Measurements from ENCODE around the gene ITPRIPL1. TPM values are rescaled to one million over a fixed set of nuclear protein-coding genes. Genes with fewer than 3 reads are reported as not detected.
A peak's percentile ranks its signal among the peaks of the same experiment; 100 is the strongest.

ITPRIPL1 gene
- polyA plus RNA-seq, 1 donor from 2014 or later: 4.4 TPM

DNA sequence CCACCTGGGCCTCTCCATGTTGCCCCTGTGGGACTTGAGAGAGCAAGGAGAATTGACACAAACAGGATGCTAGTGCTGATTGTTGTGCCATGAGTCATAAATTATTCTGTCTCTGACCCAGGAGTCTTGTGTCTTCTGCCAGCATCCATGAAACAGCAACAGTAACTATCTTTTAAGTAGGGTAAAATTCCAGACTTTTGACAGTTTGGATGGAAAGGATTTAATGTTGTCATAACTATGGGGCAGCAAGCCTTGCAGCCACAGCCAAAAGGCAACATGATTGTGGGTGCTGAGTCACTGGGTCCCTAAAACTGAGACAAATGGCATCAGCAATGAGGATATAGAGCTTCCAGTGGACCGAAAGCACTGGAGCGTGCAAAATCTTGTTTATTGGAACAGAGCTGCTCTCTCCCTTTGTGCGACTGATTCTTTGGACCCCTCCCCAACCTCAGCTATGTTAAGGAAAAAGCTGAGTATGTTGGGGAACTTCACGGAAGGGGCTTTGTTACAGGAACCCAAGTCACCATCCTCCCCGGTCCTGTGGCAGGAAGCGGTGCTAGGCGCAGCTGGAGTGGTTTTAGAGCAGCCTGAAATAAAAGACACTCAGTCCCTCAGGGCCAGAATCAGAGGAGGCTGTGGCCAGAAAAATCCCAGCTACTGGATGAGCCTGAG lies 9.6 kb upstream of the ITPRIPL1 start:
- Mint-ChIP-seq H3K9me3 (no peaks in the 10 kb centered on the region), H3K4me1 (peaks cover 28 to 34% (median 28%) of the 10 kb centered on the region in 3 donors), H3K27ac (peak overlapping the region; percentile 39 to 90 (median 53)), H3K36me3 (no peaks in the 10 kb centered on the region), H3K27me3 (no peaks in the 10 kb centered on the region), H3K4me3 (peak overlapping the region in 3 of 4 donors; percentile 23 to 79 (median 71))

DNA sequence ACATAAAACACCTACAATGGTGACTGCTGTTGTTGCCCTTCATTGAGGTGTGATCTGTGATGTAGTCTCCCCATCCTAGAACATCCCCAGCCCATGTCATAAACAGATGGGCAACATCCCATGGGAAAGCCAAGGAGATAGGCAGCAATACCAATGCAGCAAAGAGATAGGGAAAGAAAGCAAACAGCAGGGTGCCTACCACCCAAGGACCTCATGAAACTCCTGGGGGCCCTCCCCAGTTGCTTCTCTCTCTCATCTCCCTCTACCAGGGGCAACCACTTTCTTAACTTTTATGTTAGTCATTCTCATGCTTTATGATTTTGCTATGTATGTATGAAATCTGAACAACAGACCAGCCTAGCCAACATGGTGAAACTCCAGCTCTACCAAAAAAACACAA lies 8.1 kb upstream of the ITPRIPL1 start:
- H3K27me3 Mint-ChIP-seq: no peaks in the 10 kb centered on the region
- peaks cover 33 to 39% (median 34%) of the 10 kb centered on the region in 3 donors for H3K4me1 Mint-ChIP-seq
- no peaks in the 10 kb centered on the region for H3K9me3 Mint-ChIP-seq
- peak overlapping the region in 1 of 4 donors; percentile 69 for H3K4me3 Mint-ChIP-seq
- H3K27ac Mint-ChIP-seq: no peak overlapping the region
- H3K36me3 Mint-ChIP-seq: no peaks in the 10 kb centered on the region

DNA sequence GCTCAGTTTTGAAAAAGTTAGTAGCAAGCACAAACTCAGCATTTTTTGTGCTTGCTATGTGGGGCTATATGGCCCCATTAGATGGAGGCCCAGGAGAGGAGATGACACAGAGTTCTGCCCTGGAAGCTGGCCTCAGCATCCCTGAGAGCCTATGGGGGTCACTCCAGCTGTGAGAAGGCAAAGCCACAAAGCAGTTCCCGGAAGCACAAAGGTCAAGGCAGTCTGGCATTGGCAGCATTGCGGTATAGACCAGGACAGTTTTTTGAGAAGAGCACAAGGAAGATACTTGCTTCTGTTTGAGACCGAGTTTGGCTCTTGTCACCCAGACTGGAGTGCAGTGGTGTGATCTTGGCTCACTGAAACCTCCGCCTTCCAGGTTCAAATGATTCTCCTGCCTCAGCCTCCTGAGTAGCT lies 7.5 kb upstream of the ITPRIPL1 start:
- H3K27ac Mint-ChIP-seq: peak overlapping the region in 1 of 3 donors; percentile 24
- no peaks in the 10 kb centered on the region for H3K9me3 Mint-ChIP-seq
- peak overlapping the region in 2 of 4 donors; percentile 62 to 69 for H3K4me3 Mint-ChIP-seq
- no peaks in the 10 kb centered on the region for H3K36me3 Mint-ChIP-seq
- H3K4me1 Mint-ChIP-seq: peaks cover 36 to 41% (median 36%) of the 10 kb centered on the region in 3 donors
- H3K27me3 Mint-ChIP-seq: no peaks in the 10 kb centered on the region

DNA sequence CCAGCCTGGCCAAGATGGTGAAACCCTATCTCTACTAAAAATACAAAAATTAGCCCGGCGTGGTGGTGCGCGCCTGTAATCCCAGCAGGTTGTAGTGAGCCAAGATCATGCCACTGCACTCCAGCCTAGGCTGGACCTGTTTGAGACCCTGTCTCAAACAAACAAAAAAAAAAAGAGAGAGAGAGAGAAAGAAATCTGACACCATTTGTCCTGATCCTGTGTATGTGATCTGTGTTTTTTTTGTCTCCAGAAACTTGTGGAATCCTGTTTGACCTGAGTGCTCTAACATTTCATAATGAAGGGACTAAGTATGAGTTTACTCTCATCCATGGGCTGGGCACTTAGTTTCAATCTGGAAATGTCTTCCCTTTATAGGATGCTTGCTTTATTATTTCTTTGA lies 6.4 kb upstream of the ITPRIPL1 start:
- Mint-ChIP-seq H3K27ac (no peak overlapping the region), H3K27me3 (no peaks in the 10 kb centered on the region), H3K36me3 (no peaks in the 10 kb centered on the region), H3K9me3 (no peaks in the 10 kb centered on the region), H3K4me3 (peak overlapping the region in 1 of 4 donors; percentile 26), H3K4me1 (peaks cover 36 to 47% (median 41%) of the 10 kb centered on the region in 3 donors)

- H3K27me3 Mint-ChIP-seq: no peaks in the 10 kb centered on the region
- peaks cover 36 to 48% (median 44%) of the 10 kb centered on the region in 3 donors for H3K4me1 Mint-ChIP-seq
- no peaks in the 10 kb centered on the region for H3K9me3 Mint-ChIP-seq
- no peaks in the 10 kb centered on the region for H3K36me3 Mint-ChIP-seq
- no peak overlapping the region for H3K27ac Mint-ChIP-seq
- peak overlapping the region in 2 of 4 donors; percentile 24 to 26 for H3K4me3 Mint-ChIP-seq
Measured at GRCh38 chr2:96319396-96319795, 5.7 kb upstream of the ITPRIPL1 start.

DNA sequence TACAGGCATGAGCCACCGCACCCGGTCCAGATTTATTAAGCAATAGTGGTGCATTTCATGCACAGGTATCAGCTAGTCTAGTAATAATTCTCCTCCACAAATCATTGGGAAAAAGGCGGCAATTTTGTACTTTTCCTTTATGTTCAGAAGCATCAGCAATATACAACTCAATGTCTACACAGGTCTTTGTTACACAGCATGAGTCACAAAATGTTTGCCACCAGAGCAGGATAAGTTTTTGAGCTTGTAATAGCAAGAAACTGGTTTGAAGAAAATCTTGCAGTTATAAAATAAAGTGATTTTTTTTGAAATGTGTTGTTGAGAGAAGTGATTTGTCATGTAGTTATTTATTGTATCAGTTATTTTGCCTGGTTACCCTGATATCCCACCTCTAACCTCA lies 4.8 kb upstream of the ITPRIPL1 start:
- no peaks in the 10 kb centered on the region for H3K9me3 Mint-ChIP-seq
- peak overlapping the region; percentile 83 to 99 (median 94) for H3K4me3 Mint-ChIP-seq
- H3K27me3 Mint-ChIP-seq: no peaks in the 10 kb centered on the region
- H3K4me1 Mint-ChIP-seq: peaks cover 41 to 51% (median 45%) of the 10 kb centered on the region in 3 donors
- H3K36me3 Mint-ChIP-seq: no peaks in the 10 kb centered on the region
- peak overlapping the region in 1 of 3 donors; percentile 70 for H3K27ac Mint-ChIP-seq

GRCh38 chr2:96320728-96321622 lies 4.1 kb upstream of the ITPRIPL1 start:
- Mint-ChIP-seq H3K4me1 (peaks cover 41 to 50% (median 45%) of the 10 kb centered on the region in 3 donors), H3K27ac (peak overlapping the region; percentile 70 to 95 (median 91)), H3K36me3 (no peaks in the 10 kb centered on the region), H3K27me3 (no peaks in the 10 kb centered on the region), H3K9me3 (no peaks in the 10 kb centered on the region), H3K4me3 (peak overlapping the region; percentile 83 to 99 (median 94))

GRCh38 chr2:96323849-96324248 lies 1.3 kb upstream of the ITPRIPL1 start:
- Mint-ChIP-seq H3K4me3 (peak overlapping the region; percentile 39 to 96 (median 86)), H3K27ac (no peak overlapping the region), H3K36me3 (no peaks in the 10 kb centered on the region), H3K4me1 (peaks cover 31 to 42% (median 36%) of the 10 kb centered on the region in 3 donors), H3K27me3 (no peaks in the 10 kb centered on the region), H3K9me3 (no peaks in the 10 kb centered on the region)

GRCh38 chr2:96324721-96325040 lies 436 bp upstream of the ITPRIPL1 start:
- Mint-ChIP-seq H3K9me3 (no peaks in the 10 kb centered on the region), H3K27ac (peak overlapping the region; percentile 29 to 84 (median 54)), H3K27me3 (no peaks in the 10 kb centered on the region), H3K4me1 (peaks cover 27 to 36% (median 32%) of the 10 kb centered on the region in 3 donors), H3K36me3 (no peaks in the 10 kb centered on the region), H3K4me3 (peak overlapping the region; percentile 84 to 100 (median 92))

GRCh38 chr2:96325884-96326255 lies 753 bp downstream of the ITPRIPL1 start:
- H3K4me1 Mint-ChIP-seq: peaks cover 18 to 28% (median 25%) of the 10 kb centered on the region in 3 donors

GRCh38 chr2:96326564-96326963 lies 1.4 kb downstream of the ITPRIPL1 start:
- Mint-ChIP-seq H3K36me3 (no peaks in the 10 kb centered on the region), H3K9me3 (no peaks in the 10 kb centered on the region), H3K27ac (no peak overlapping the region), H3K4me1 (peaks cover 17 to 28% (median 25%) of the 10 kb centered on the region in 3 donors), H3K4me3 (peak overlapping the region in 3 of 4 donors; percentile 30 to 88 (median 55)), H3K27me3 (no peaks in the 10 kb centered on the region)

More at GRCh38 chr2:96325884-96326255, 753 bp downstream of the ITPRIPL1 start:
- no peaks in the 10 kb centered on the region for H3K36me3 Mint-ChIP-seq
- peak overlapping the region; percentile 7 to 84 (median 23) for H3K27ac Mint-ChIP-seq
- H3K27me3 Mint-ChIP-seq: no peaks in the 10 kb centered on the region
- H3K4me3 Mint-ChIP-seq: peak overlapping the region; percentile 84 to 100 (median 92)
- no peaks in the 10 kb centered on the region for H3K9me3 Mint-ChIP-seq

DNA sequence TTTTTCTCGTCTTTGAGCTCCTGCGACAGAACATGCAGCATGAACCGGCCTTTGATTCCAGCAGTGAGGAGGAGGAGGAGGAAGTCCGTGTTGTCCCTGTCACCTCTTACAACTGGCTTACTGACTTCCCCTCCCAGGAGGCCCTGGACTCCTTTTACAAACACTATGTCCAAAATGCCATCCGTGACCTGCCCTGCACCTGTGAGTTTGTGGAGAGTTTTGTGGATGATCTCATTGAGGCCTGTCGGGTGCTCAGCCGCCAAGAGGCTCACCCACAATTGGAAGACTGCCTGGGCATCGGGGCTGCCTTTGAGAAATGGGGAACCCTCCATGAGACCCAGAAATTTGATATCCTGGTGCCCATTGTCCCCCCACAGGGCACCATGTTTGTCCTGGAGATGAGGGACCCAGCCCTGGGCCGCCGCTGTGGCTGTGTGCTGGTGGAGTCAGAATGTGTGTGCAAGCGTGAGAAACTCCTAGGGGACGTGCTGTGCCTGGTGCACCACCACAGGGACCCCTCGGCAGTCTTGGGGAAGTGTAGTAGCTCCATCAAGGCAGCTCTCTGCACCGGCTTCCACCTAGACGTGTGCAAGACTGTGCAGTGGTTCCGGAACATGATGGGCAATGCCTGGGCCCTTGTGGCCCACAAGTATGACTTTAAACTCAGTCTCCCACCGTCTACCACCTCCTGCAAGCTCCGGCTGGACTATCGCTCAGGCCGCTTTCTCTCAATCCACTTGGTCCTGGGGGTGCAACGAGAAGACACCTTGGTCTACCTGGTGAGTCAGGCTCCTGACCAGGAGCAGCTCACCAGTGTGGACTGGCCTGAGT lies 2.1 kb downstream of the ITPRIPL1 start:
- no peaks in the 10 kb centered on the region for H3K36me3 Mint-ChIP-seq
- H3K4me3 Mint-ChIP-seq: peak overlapping the region in 2 of 4 donors; percentile 52 to 88
- H3K27ac Mint-ChIP-seq: no peak overlapping the region
- no peaks in the 10 kb centered on the region for H3K27me3 Mint-ChIP-seq
- H3K4me1 Mint-ChIP-seq: peaks cover 13 to 25% (median 22%) of the 10 kb centered on the region in 3 donors
- H3K9me3 Mint-ChIP-seq: no peaks in the 10 kb centered on the region

- H3K4me1 Mint-ChIP-seq: peaks cover 13 to 23% (median 20%) of the 10 kb centered on the region in 3 donors
- H3K4me3 Mint-ChIP-seq: peak overlapping the region in 1 of 4 donors; percentile 88
- no peaks in the 10 kb centered on the region for H3K9me3 Mint-ChIP-seq
- H3K36me3 Mint-ChIP-seq: no peaks in the 10 kb centered on the region
- H3K27ac Mint-ChIP-seq: no peak overlapping the region
- no peaks in the 10 kb centered on the region for H3K27me3 Mint-ChIP-seq
Measured at GRCh38 chr2:96329456-96329855, 4.3 kb downstream of the ITPRIPL1 start.

DNA sequence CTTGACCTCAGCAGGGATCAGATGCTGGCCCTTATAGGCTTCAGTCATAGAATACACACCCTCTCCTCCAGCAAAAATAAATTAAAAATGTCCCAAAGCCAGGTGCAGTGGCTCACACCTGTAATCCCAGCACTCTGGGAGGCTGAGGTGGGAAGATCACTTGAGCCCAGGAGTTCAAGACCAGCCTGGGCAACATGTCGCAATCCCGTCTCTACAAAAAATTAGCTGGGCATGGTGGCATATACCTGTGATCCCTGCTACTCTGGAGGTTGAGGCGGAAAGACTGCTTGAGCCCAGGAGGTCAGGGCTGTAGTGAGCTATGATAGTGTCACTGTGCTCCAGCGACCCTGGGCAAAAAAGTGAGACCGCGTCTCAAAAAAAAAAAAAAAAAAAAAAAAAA lies 4.8 kb downstream of the ITPRIPL1 start:
- Mint-ChIP-seq H3K4me1 (peaks cover 13 to 23% (median 20%) of the 10 kb centered on the region in 3 donors), H3K9me3 (no peaks in the 10 kb centered on the region), H3K4me3 (peak overlapping the region in 1 of 4 donors; percentile 88)

More for the DNA sequence above, 4.8 kb downstream of the ITPRIPL1 start:
- Mint-ChIP-seq H3K27ac (no peak overlapping the region), H3K27me3 (no peaks in the 10 kb centered on the region), H3K36me3 (no peaks in the 10 kb centered on the region)
